Common myeloid progenitor, CD34-positive (primary cell): Measurements from ENCODE around the gene ZNF583.

Experiments
- CTCF ChIA-PET: fragments of 350-600 bp; sonication (Branson Sonifier 250); formaldehyde crosslinking; loops from one replicate; lab custom pipeline; 2021; ENCODE audit warnings: antibody characterized with exemption; lab: Charles Lee
- POLR2A ChIA-PET: fragments of 350-600 bp; sonication (Branson Sonifier 250); formaldehyde crosslinking; loops from one replicate; lab custom pipeline; 2021; ENCODE audit warnings: antibody characterized with exemption; lab: Charles Lee
- DNase-seq, 3 donors: peaks; one replicate each; pipeline versions ENCODE4 v3.0.0 to v3.0.0-alpha.2; 2013
- H3K27ac ChIP-seq, 2 experiments: 1 replicate in 1 of 2; 2 replicates in 1 of 2; pipeline ENCODE4 v1.7.0; 2013; ENCODE audit warnings: inconsistent platforms in 2 of 2, low read length in 2 of 2, mild to moderate bottlenecking in 2 of 2, low read depth in 1 of 2, moderate library complexity in 1 of 2; ENCODE audit not compliant: severe bottlenecking in 2 of 2, insufficient read depth in 1 of 2, poor library complexity in 1 of 2
- H3K27me3 ChIP-seq, 5 experiments: replicated peaks in 2 of 5; 1 replicate in 3 of 5; 2 replicates in 2 of 5; pipeline versions ENCODE4 v1.6.1 to v1.7.0; 2013; ENCODE audit warnings: low read length in 4 of 5, mild to moderate bottlenecking in 2 of 5, moderate library complexity in 2 of 5, inconsistent platforms in 1 of 5; ENCODE audit not compliant: insufficient read depth in 5 of 5, control insufficient read depth in 4 of 5
- H3K36me3 ChIP-seq, 4 experiments: 1 replicate in 2 of 4; 2 replicates in 2 of 4; pipeline versions ENCODE4 v1.6.1 to v1.7.0; 2013; ENCODE audit warnings: low read length in 3 of 4, control low read depth in 1 of 4, mild to moderate bottlenecking in 1 of 4; ENCODE audit not compliant: control insufficient read depth in 4 of 4, insufficient read depth in 4 of 4
- H3K4me1 ChIP-seq, 4 experiments: 1 replicate in 3 of 4; 2 replicates in 1 of 4; pipeline versions ENCODE4 v1.6.1 to v1.7.1; 2013; ENCODE audit warnings: low read length in 3 of 4, mild to moderate bottlenecking in 3 of 4, control low read depth in 1 of 4, inconsistent platforms in 1 of 4, moderate library complexity in 1 of 4; ENCODE audit not compliant: control insufficient read depth in 4 of 4, insufficient read depth in 4 of 4; ENCODE audit errors: control extremely low read depth in 1 of 4
- H3K4me3 ChIP-seq, 7 experiments: 1 replicate in 4 of 7; 2 replicates in 3 of 7; pipeline versions ENCODE4 v1.5.1 to v1.7.0; 2013; ENCODE audit warnings: mild to moderate bottlenecking in 7 of 7, low read length in 6 of 7, moderate library complexity in 6 of 7, inconsistent platforms in 2 of 7, low read depth in 2 of 7, control low read depth in 1 of 7; ENCODE audit not compliant: insufficient read depth in 4 of 7, control insufficient read depth in 1 of 7; ENCODE audit errors: extremely low read depth in 1 of 7
- H3K9me3 ChIP-seq, 5 experiments: 1 replicate in 4 of 5; 2 replicates in 1 of 5; pipeline versions ENCODE4 v1.6.1 to v1.7.1; 2013; ENCODE audit warnings: low read length in 4 of 5, mild to moderate bottlenecking in 2 of 5, inconsistent platforms in 1 of 5, low read depth in 1 of 5, moderate library complexity in 1 of 5; ENCODE audit not compliant: control insufficient read depth in 4 of 5, insufficient read depth in 2 of 5; ENCODE audit errors: control extremely low read depth in 1 of 5
- WGBS: methylation state at CpG from one replicate; pipeline ENCODE4 v1.1.5; 2013; ENCODE audit not compliant: insufficient coverage; 5-methylcytosine and 5-hydroxymethylcytosine counted together

Gene ZNF583

DNA sequence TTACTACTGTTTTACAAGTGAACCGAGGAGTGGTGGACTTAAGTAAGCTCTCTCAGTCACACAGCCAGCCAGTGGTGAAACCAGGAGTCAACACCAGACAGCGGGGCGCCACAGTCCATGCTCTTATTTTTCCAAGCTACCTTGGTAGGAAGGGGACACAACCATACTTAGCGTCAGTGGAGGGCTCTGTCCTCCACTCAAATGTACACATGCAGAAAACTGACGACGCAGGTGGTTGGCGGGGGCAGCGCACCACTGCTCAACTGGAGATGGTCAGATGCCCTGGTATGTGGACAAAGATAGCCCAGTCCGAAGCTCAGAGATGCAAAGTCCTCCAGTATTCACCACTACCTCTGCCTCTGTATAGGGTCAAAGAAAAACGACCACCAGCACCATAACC, 72.0 kb downstream of the ZNF583 start:
- Histone ChIP-seq H3K36me3 (peaks cover 8 to 50% (median 29%) of the 10 kb centered on the region in 4 experiments), H3K27ac (peak overlapping the region; percentile 97 to 98), H3K4me1 (peaks cover 0 to 32% (median 23%) of the 10 kb centered on the region in 4 experiments), H3K27me3 (no peaks in the 10 kb centered on the region), H3K9me3 (peaks cover 4 to 63% (median 43%) of the 10 kb centered on the region in 5 experiments), H3K4me3 (peak overlapping the region in 6 of 7 experiments; percentile 68 to 92 (median 83))
- ChIA-PET CTCF (no interaction called here), POLR2A (no interaction called here)
- 85% methylated on average over 6 of the region's 10 CpGs for WGBS
- no peak for DNase-seq
